Heart right ventricle (tissue), 16 donors: ENCODE measurements around the gene ZNF618. TPM values are rescaled to one million over a fixed set of nuclear protein-coding genes. Genes with fewer than 3 reads are reported as not detected.

ENCODE experiments used
- ATAC-seq, 8 donors: fragments of 200-7000 bp; cut with Tn5 transposase; one replicate each; pipeline ENCODE4 v1.9.1; 2020; ENCODE audit warnings: mild to moderate bottlenecking in 8 of 8, moderate library complexity in 8 of 8, moderate number of reproducible peaks in 1 of 8
- DNase-seq, 2 donors: peaks; one replicate each; pipeline ENCODE4 v3.0.0-alpha.2; 2020
- H3K27ac ChIP-seq, 10 donors: fragments of 200-600 bp; sonication (generic) in 2 of 10; one replicate each; pipeline versions ENCODE4 v1.5.0 to v1.8.0; 2020 to 2022; ENCODE audit warnings: mild to moderate bottlenecking in 3 of 10
- H3K27me3 ChIP-seq, 7 donors: fragments of 200-600 bp; one replicate each; pipeline ENCODE4 v1.8.0; 2021 to 2022; ENCODE audit warnings: mild to moderate bottlenecking in 2 of 7
- H3K36me3 ChIP-seq, 9 donors: fragments of 200-600 bp; sonication (generic) in 1 of 9; one replicate each; pipeline versions ENCODE4 v1.5.0 to v1.8.0; 2020 to 2022; ENCODE audit warnings: mild to moderate bottlenecking in 2 of 9
- H3K4me1 ChIP-seq, 9 donors: fragments of 200-600 bp; sonication (generic) in 1 of 9; one replicate each; pipeline versions ENCODE4 v1.5.0 to v1.8.0; 2020 to 2022; ENCODE audit warnings: mild to moderate bottlenecking in 4 of 9
- H3K4me3 ChIP-seq, 10 donors: fragments of 200-600 bp; sonication (generic) in 2 of 10; one replicate each; pipeline versions ENCODE4 v1.5.0 to v1.8.0; 2020 to 2022; ENCODE audit warnings: mild to moderate bottlenecking in 7 of 10, moderate library complexity in 2 of 10
- H3K9me3 ChIP-seq, 11 donors: fragments of 200-600 bp in 10 of 11; sonication (generic) in 2 of 11; one replicate each; pipeline versions ENCODE4 v1.5.0 to v1.8.0; 2013 to 2022; ENCODE audit warnings: mild to moderate bottlenecking in 2 of 11, control low read depth in 1 of 11, moderate library complexity in 1 of 11
- CTCF ChIP-seq, 9 donors: fragments of 200-600 bp; sonication (generic) in 2 of 9; IDR thresholded peaks; one replicate each; pipeline versions ENCODE4 v1.5.0 to v1.8.0; 2021 to 2022; ENCODE audit warnings: antibody characterized with exemption in 9 of 9, mild to moderate bottlenecking in 5 of 9, moderate library complexity in 1 of 9
- WGBS, 2 donors: extraction: QIAGEN DNeasy Blood & Tissue Kit; methylation state at CpG; one replicate each; pipeline ENCODE4 v1.1.7; 2013; ENCODE audit warnings: inconsistent platforms in 1 of 2; 5-methylcytosine and 5-hydroxymethylcytosine counted together
- intact Hi-C, 10 donors: fragments of 100-400 bp; cut with DNase I; formaldehyde crosslinking; loops; one replicate each; pipeline versions ENCODE4 v1.11.1 to v1.14.2; 2022
- polyA plus RNA-seq, 2 donors: library from polyadenylated mRNA; stranded (reverse); fragments of 200-250 nt; gene quantifications; one replicate each; pipeline ENCODE4 v1.2.3, GENCODE V29; 2013
- total RNA-seq, 10 donors: library from RNA; stranded (reverse); fragmentation: NEBNext Ultra II Directional in 3 of 10; extraction: Animal tissue kit (Norgen Biotek cat#: 25700) in 3 of 10; gene quantifications; one replicate each; pipeline versions ENCODE4 v1.2.1 to v1.2.4, GENCODE V29; 2021 to 2023
- donor health status: Arrhythmogenic right ventricular cardiomyopathy.
- donor health status: ischemic (EF 13 %, LVEDD 7.1; RV severe dilation, severe dysfunction).
- donor health status: healthy with polysubstance abuse.
- donor health status: DM: no; HTN: yes; CAD: no.
- donor health status: DM: no; HTN: no; CAD: no.
- donor health status: ischemic (EF 25% LVEDD 6.9; RV normal size, moderate dysfunction).
- donor health status: ischemic (EF 25% LVEDD 5.7; RV mildly dilated, moderate dysfunction).
- donor health status: healthy.
- donor health status: DM: yes; HTN: yes; CAD: no.
- donor health status: Ischemic cardiomyopathy.
- donor health status: ischemic (EF 35%, LVEDD 5.7; RV mildly dilated, moderate dysfunction).
- donor health status: nonischemic (EF 11% LVEDD 7.7; RV severe dilation, severe dysfunction).
- donor health status: DM: yes; HTN: yes; CAD: no.
- donor health status: PGD.
- donor health status: ischemic (EF 29% LVEDD 5.4; RV normal size, mild dysfunction).
- donor health status: nonischemic (EF 23%, LVEDD 6.1; RV moderate dilation, normal function).

The ZNF618 gene
- total and polyA plus RNA-seq, 12 donors, result 0.59 to 2.5 (median 1.6) TPM

- Histone ChIP-seq H3K27ac (no peak overlapping the region), H3K27me3 (peaks cover 0 to 12% (median 0%) of the 10 kb centered on the region in 7 donors), H3K36me3 (no peaks in the 10 kb centered on the region), H3K4me1 (peaks cover 0 to 21% (median 11%) of the 10 kb centered on the region in 9 donors), H3K4me3 (no peak overlapping the region), H3K9me3 (no peaks in the 10 kb centered on the region)
- ATAC-seq (no peak), DNase-seq (no peak)
- no peak for TF ChIP-seq CTCF (IDR thresholded peaks at IDR 0.05)
- 93 to 98% methylated on average over 3 of the region's 3 CpGs for WGBS, 2 donors
- intact Hi-C loops, result loop anchor here in 4 of 10 donors (10.0 kb wide), 3 partner anchors 59 to 121 kb away; no protein-coding TSS in a partner anchor
Observed at GRCh38 chr9:113873926-113874325, 2.2 kb upstream of the ZNF618 start.

GRCh38 chr9:113875459-113876150 lies 504 bp upstream of the ZNF618 start:
- H3K4me1 ChIP-seq, result peaks cover 0 to 32% (median 16%) of the 10 kb centered on the region in 9 donors
- WGBS, 2 donors, result 5 to 11% methylated on average over 25 to 55 of the region's 55 CpGs
- H3K27ac ChIP-seq, result no peak overlapping the region
- DNase-seq, result peak in 1 of 2 donors; percentile 21
- no peaks in the 10 kb centered on the region for H3K36me3 ChIP-seq
- no peak for TF ChIP-seq CTCF (IDR thresholded peaks at IDR 0.05)
- H3K27me3 ChIP-seq, result peaks cover 0 to 12% (median 0%) of the 10 kb centered on the region in 7 donors
- intact Hi-C loops, result loop anchor here in 5 of 10 donors (5.0 to 10.0 kb wide), 5 partner anchors 61 to 127 kb away; no protein-coding TSS in a partner anchor
- no peaks in the 10 kb centered on the region for H3K9me3 ChIP-seq
- ATAC-seq, result peak in 2 of 8 donors; percentile 25 to 57
- peak overlapping the region in 9 of 10 donors; percentile 24 to 45 (median 37) for H3K4me3 ChIP-seq

- DNase-seq (no peak), ATAC-seq (no peak)
- H3K36me3 ChIP-seq, result no peaks in the 10 kb centered on the region
- intact Hi-C loops, result loop anchor here in 5 of 10 donors (5.0 to 10.0 kb wide), 5 partner anchors 62 to 125 kb away; no protein-coding TSS in a partner anchor
- peaks cover 0 to 32% (median 16%) of the 10 kb centered on the region in 9 donors for H3K4me1 ChIP-seq
- H3K4me3 ChIP-seq, result peak overlapping the region in 9 of 10 donors; percentile 71 to 93 (median 89)
- no peaks in the 10 kb centered on the region for H3K9me3 ChIP-seq
- 5% methylated on average over 1 of the region's 1 CpG for WGBS, 2 donors
- H3K27ac ChIP-seq, result peak overlapping the region in 3 of 10 donors; percentile 72 to 82 (median 80)
- H3K27me3 ChIP-seq, result peaks cover 0 to 12% (median 0%) of the 10 kb centered on the region in 7 donors
- peak in 2 of 9 donors; percentile 18 to 39 for TF ChIP-seq CTCF (IDR thresholded peaks at IDR 0.05)
Observed at GRCh38 chr9:113876993-113877368, 872 bp downstream of the ZNF618 start.

- no peaks in the 10 kb centered on the region for H3K36me3 ChIP-seq
- DNase-seq, result no peak
- no peak for ATAC-seq
- WGBS, 2 donors, result 85 to 87% methylated on average over 4 of the region's 4 CpGs
- intact Hi-C loops, result loop anchor here in 5 of 10 donors (5.0 to 10.0 kb wide), 5 partner anchors 65 to 123 kb away; no protein-coding TSS in a partner anchor
- peaks cover 0 to 11% (median 0%) of the 10 kb centered on the region in 7 donors for H3K27me3 ChIP-seq
- no peak for TF ChIP-seq CTCF (IDR thresholded peaks at IDR 0.05)
- H3K27ac ChIP-seq, result no peak overlapping the region
- no peaks in the 10 kb centered on the region for H3K9me3 ChIP-seq
- H3K4me3 ChIP-seq, result peak overlapping the region in 2 of 10 donors; percentile 8 to 16
- H3K4me1 ChIP-seq, result peaks cover 0 to 32% (median 16%) of the 10 kb centered on the region in 9 donors
Observed at GRCh38 chr9:113879318-113879717, 3.2 kb downstream of the ZNF618 start.
